ENCODE results near the gene ACAN. TPM values are rescaled to one million over a fixed set of nuclear protein-coding genes. Genes with fewer than 3 reads are reported as not detected.
A peak's percentile ranks its signal among the peaks of the same experiment; 100 is the strongest.

ACAN gene
- under 1 TPM in 1 of 2 donors, not detected in 1; 0.04 TPM for polyA plus RNA-seq

DNA sequence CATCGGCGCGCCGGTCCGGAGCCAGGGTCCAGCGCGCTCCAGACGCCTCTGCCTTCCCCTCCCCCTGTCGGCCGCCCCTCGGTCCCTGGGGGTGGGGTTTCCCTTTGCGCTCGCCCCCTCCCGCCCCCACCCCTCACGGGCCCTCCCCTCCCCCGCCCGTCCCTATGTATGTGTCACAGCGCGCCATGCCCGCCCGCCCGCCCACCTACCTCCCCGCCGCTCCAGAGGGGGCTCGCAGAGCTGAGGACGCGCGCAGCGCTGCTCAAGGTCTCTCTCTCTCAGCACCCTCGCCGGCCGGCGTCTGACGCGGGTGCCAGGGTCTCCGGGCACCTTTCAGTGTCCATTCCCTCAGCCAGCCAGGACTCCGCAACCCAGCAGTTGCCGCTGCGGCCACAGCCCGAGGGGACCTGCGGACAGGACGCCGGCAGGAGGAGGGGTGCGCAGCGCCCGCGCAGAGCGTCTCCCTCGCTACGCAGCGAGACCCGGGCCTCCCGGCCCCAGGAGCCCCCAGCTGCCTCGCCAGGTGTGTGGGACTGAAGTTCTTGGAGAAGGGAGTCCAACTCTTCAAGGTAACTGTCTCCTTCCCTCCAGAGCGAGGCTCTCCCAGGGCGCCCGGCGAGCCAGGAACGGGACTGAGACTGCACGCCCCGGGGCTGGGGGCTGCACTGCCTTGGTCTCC is at the start of gene ACAN:
ACAN (plus strand) TSS at position 196 of the 679 bp plus-strand sequence. CDS start 32,771 bp downstream, outside the sequence.
- Histone ChIP-seq H3K27ac (ENCODE audit: low read depth in 2 of 2, low read length in 1 of 2) (no peak within 1 kb of the TSS), H3K36me3 (ENCODE audit: control insufficient read depth in 2 of 2, insufficient read depth in 2 of 2, low read length in 1 of 2) (no peaks in the 10 kb centered on the region), H3K4me1 (ENCODE audit: control insufficient read depth in 2 of 2, insufficient read depth in 2 of 2, low read length in 1 of 2) (no peaks in the 10 kb centered on the region), H3K27me3 (ENCODE audit: control insufficient read depth in 1 of 2, insufficient read depth in 2 of 2, low read length in 2 of 2) (peaks cover 11 to 13% of the 10 kb centered on the region in 2 donors), H3K9me3 (ENCODE audit: control insufficient read depth in 2 of 2, insufficient read depth in 1 of 2, low read depth in 1 of 2, low read length in 1 of 2) (no peaks in the 10 kb centered on the region), H3K4me3 (ENCODE audit: low read depth in 1 of 2, low read length in 2 of 2) (peak within 1 kb of the TSS in 1 of 2 donors; percentile 2)
- WGBS, 2 donors: 2 to 3% methylated on average over 51 to 61 of the region's 61 CpGs

DNA sequence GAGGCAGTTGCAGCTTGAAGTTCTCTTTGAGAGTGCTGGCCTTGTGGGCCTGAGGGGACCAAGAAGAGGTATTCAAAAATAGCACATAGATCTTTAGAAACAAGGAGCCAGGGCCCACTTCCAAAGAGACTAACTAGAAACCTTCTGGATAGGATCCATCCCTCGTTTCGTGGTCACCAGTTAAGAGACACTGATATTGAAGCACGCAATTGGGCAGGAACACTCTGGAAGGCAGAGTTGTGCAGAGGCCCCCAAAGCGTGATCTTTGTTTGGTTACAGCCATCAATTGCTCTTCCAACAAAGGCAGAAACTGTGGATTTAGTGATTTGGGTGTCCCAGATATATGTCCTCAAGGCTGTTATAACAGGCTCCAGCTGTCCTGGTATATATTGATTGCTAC is 46.7 kb upstream of the ACAN start:
- Histone ChIP-seq H3K36me3 (ENCODE audit: control insufficient read depth in 2 of 2, insufficient read depth in 2 of 2, low read length in 1 of 2) (no peaks in the 10 kb centered on the region), H3K9me3 (ENCODE audit: control insufficient read depth in 2 of 2, insufficient read depth in 1 of 2, low read depth in 1 of 2, low read length in 1 of 2) (peaks cover 0 to 2% of the 10 kb centered on the region in 2 donors), H3K27me3 (ENCODE audit: control insufficient read depth in 1 of 2, insufficient read depth in 2 of 2, low read length in 2 of 2) (no peaks in the 10 kb centered on the region), H3K4me3 (ENCODE audit: low read depth in 1 of 2, low read length in 2 of 2) (no peak overlapping the region), H3K4me1 (ENCODE audit: control insufficient read depth in 2 of 2, insufficient read depth in 2 of 2, low read length in 1 of 2) (no peaks in the 10 kb centered on the region), H3K27ac (ENCODE audit: low read depth in 2 of 2, low read length in 1 of 2) (no peak overlapping the region)
- 72 to 73% methylated on average over 4 of the region's 4 CpGs for WGBS, 2 donors

DNA sequence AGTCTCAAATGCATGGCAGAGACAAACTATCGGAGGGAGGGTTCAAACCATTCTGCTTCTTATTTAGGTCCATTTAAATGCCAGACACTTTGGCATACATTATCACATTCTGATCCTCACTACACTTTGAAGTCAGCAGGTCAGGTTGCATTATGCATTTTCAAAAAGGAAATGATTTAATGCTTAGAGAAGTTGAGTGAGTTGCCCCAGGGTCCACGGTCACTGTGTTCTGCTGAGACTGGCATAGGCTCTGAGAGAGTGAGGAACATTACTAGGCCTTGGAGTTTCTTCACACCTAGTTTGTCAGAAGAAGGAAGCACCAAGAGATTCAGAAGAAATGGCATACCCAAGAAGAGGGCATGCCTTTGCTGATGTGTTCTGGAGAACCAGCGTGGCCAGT is 46.3 kb upstream of the ACAN start:
- H3K4me1 ChIP-seq (ENCODE audit: control insufficient read depth in 2 of 2, insufficient read depth in 2 of 2, low read length in 1 of 2): no peaks in the 10 kb centered on the region
- WGBS, 2 donors: 80 to 81% methylated on average over 3 of the region's 3 CpGs
- no peak overlapping the region for H3K27ac ChIP-seq (ENCODE audit: low read depth in 2 of 2, low read length in 1 of 2)
- H3K4me3 ChIP-seq (ENCODE audit: low read depth in 1 of 2, low read length in 2 of 2): no peak overlapping the region
- H3K9me3 ChIP-seq (ENCODE audit: control insufficient read depth in 2 of 2, insufficient read depth in 1 of 2, low read depth in 1 of 2, low read length in 1 of 2): peaks cover 0 to 2% of the 10 kb centered on the region in 2 donors
- no peaks in the 10 kb centered on the region for H3K27me3 ChIP-seq (ENCODE audit: control insufficient read depth in 1 of 2, insufficient read depth in 2 of 2, low read length in 2 of 2)
- H3K36me3 ChIP-seq (ENCODE audit: control insufficient read depth in 2 of 2, insufficient read depth in 2 of 2, low read length in 1 of 2): no peaks in the 10 kb centered on the region

DNA sequence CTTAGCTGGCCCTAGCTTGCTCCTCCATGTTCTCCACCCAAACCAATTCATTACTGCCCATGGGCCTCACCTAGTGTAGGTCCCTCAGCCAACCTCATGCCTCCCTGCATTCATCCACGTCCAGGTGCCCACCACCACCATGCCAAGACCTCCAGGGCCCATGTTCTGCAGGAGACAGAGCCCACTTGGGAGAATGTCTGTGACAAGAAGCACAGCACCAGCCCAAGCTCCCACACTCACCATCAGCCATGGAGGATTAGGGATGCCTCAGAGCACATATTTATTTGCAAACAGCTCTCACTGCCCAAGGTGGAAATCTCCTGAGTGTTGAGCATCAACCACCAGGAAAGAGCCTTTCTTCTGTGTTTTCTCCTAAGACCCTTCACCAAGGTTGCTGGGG is 43.4 kb upstream of the ACAN start:
- Histone ChIP-seq H3K9me3 (ENCODE audit: control insufficient read depth in 2 of 2, insufficient read depth in 1 of 2, low read depth in 1 of 2, low read length in 1 of 2) (peaks cover 0 to 2% of the 10 kb centered on the region in 2 donors), H3K27me3 (ENCODE audit: control insufficient read depth in 1 of 2, insufficient read depth in 2 of 2, low read length in 2 of 2) (no peaks in the 10 kb centered on the region), H3K4me1 (ENCODE audit: control insufficient read depth in 2 of 2, insufficient read depth in 2 of 2, low read length in 1 of 2) (no peaks in the 10 kb centered on the region), H3K27ac (ENCODE audit: low read depth in 2 of 2, low read length in 1 of 2) (no peak overlapping the region), H3K4me3 (ENCODE audit: low read depth in 1 of 2, low read length in 2 of 2) (no peak overlapping the region), H3K36me3 (ENCODE audit: control insufficient read depth in 2 of 2, insufficient read depth in 2 of 2, low read length in 1 of 2) (no peaks in the 10 kb centered on the region)
- WGBS, 2 donors: 27 to 41% methylated on average over 1 of the region's 1 CpG

DNA sequence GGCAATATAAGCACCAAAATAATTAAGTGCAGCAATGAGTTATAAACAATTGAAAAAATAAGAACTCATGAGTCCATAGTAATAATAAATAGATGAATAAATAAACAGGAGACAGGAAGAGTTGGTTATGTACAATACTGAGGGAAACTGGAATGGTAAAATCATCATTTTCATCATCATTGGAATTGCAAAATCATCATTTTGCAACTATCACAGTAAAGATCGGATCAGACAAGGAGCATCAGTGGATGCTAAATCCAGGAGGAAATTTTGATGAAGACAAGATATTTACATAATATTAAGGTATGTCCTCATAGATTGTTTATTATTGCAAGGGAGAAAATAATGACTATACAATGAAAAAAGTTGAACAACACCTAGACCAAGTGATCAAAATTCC is 38.8 kb upstream of the ACAN start:
- Histone ChIP-seq H3K27ac (ENCODE audit: low read depth in 2 of 2, low read length in 1 of 2) (no peak overlapping the region), H3K4me3 (ENCODE audit: low read depth in 1 of 2, low read length in 2 of 2) (no peak overlapping the region), H3K4me1 (ENCODE audit: control insufficient read depth in 2 of 2, insufficient read depth in 2 of 2, low read length in 1 of 2) (no peaks in the 10 kb centered on the region), H3K27me3 (ENCODE audit: control insufficient read depth in 1 of 2, insufficient read depth in 2 of 2, low read length in 2 of 2) (peaks cover 0 to 3% of the 10 kb centered on the region in 2 donors), H3K9me3 (ENCODE audit: control insufficient read depth in 2 of 2, insufficient read depth in 1 of 2, low read depth in 1 of 2, low read length in 1 of 2) (peaks cover 2 to 6% of the 10 kb centered on the region in 2 donors), H3K36me3 (ENCODE audit: control insufficient read depth in 2 of 2, insufficient read depth in 2 of 2, low read length in 1 of 2) (no peaks in the 10 kb centered on the region)
- 90 to 95% methylated on average over 1 of the region's 1 CpG for WGBS, 2 donors

DNA sequence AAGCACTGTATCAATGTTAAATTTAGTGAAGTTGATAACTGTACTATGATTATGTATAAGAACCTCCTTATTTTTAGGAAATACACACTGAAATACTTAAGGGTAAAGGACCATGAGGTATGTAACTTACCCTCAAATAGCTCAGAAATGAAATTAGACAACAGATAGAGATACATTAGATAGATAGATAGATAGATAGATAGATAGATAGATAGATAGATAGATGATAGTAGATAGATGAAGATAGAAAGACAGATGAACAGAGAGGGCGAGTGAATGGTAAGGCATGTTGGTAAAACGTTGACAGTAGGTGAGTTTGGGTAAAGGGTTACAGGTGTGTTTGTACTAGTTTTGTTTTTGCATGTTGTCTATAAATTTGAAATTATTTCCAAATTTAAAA is 38.0 kb upstream of the ACAN start:
- no peaks in the 10 kb centered on the region for H3K36me3 ChIP-seq (ENCODE audit: control insufficient read depth in 2 of 2, insufficient read depth in 2 of 2, low read length in 1 of 2)
- no peaks in the 10 kb centered on the region for H3K4me1 ChIP-seq (ENCODE audit: control insufficient read depth in 2 of 2, insufficient read depth in 2 of 2, low read length in 1 of 2)
- no peak overlapping the region for H3K4me3 ChIP-seq (ENCODE audit: low read depth in 1 of 2, low read length in 2 of 2)
- WGBS, 2 donors: 81 to 87% methylated on average over 2 of the region's 2 CpGs
- H3K27ac ChIP-seq (ENCODE audit: low read depth in 2 of 2, low read length in 1 of 2): no peak overlapping the region
- H3K9me3 ChIP-seq (ENCODE audit: control insufficient read depth in 2 of 2, insufficient read depth in 1 of 2, low read depth in 1 of 2, low read length in 1 of 2): peaks cover 2 to 9% of the 10 kb centered on the region in 2 donors
- H3K27me3 ChIP-seq (ENCODE audit: control insufficient read depth in 1 of 2, insufficient read depth in 2 of 2, low read length in 2 of 2): peaks cover 0 to 3% of the 10 kb centered on the region in 2 donors

DNA sequence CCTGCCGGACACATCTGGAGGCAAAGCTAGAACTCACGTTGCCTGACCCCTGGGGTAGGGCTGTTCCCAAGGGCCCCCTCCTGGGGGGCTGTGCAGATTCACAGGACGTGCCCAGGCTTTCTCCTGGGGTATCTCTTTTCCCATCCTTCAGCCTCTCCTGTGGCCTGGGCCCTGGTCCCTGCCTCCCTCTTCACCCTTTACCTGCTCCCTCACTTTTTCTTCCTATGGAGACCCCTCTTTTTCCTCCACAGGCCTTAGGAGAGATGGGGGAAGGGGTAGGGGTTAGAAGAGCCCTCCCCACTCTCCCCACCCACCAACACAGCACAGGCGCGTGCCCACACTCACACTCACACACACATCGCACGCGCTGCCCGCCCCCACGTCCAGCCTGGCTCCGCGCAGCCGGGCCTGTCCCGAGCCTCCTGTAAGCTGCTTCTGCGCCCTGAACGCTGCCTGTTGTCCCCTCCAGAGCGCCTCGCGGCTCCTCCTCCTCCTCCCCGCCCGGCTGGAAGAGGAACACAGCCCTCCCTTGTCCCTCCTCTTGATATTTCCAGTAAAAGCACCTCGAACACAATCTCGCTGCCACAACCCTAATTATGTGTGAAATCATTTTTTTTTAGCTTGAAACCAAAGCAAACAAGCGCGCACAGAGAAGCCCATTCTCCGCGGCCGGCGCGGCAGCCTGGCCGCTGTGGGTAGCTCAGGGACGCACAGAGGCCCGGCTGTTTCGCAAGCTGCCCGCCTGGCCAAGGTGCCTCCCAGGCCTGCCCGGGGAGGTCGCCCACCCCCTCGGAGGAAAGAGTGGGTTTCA is 33.9 kb upstream of the ACAN start:
- WGBS, 2 donors: 9 to 11% methylated on average over 37 to 38 of the region's 38 CpGs

DNA sequence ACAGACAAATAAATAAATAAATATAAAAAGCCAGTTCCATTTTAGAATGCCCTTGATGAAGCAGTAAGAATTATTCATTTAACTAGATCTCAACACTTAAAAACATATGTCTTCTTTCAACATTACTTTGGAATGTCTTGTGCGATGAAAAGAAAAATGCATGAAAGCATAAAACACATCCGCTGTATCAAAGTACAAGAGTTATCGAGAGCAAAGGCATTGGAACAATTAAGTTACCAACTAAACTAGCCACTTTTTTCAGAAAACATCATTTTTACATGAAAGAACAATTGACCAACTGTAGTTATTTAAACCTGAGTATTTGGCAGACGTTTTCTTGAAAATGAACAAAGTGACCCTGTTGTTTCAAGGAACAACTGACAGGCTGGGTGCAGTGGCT is 27.5 kb upstream of the ACAN start:
- Histone ChIP-seq H3K36me3 (ENCODE audit: control insufficient read depth in 2 of 2, insufficient read depth in 2 of 2, low read length in 1 of 2) (no peaks in the 10 kb centered on the region), H3K27me3 (ENCODE audit: control insufficient read depth in 1 of 2, insufficient read depth in 2 of 2, low read length in 2 of 2) (no peaks in the 10 kb centered on the region), H3K4me3 (ENCODE audit: low read depth in 1 of 2, low read length in 2 of 2) (no peak overlapping the region), H3K27ac (ENCODE audit: low read depth in 2 of 2, low read length in 1 of 2) (no peak overlapping the region), H3K9me3 (ENCODE audit: control insufficient read depth in 2 of 2, insufficient read depth in 1 of 2, low read depth in 1 of 2, low read length in 1 of 2) (no peaks in the 10 kb centered on the region), H3K4me1 (ENCODE audit: control insufficient read depth in 2 of 2, insufficient read depth in 2 of 2, low read length in 1 of 2) (no peaks in the 10 kb centered on the region)
- 91 to 94% methylated on average over 4 of the region's 4 CpGs for WGBS, 2 donors

More for the DNA sequence above, 33.9 kb upstream of the ACAN start:
- H3K4me3 ChIP-seq (ENCODE audit: low read depth in 1 of 2, low read length in 2 of 2): no peak overlapping the region
- peaks cover 0 to 3% of the 10 kb centered on the region in 2 donors for H3K27me3 ChIP-seq (ENCODE audit: control insufficient read depth in 1 of 2, insufficient read depth in 2 of 2, low read length in 2 of 2)
- no peaks in the 10 kb centered on the region for H3K4me1 ChIP-seq (ENCODE audit: control insufficient read depth in 2 of 2, insufficient read depth in 2 of 2, low read length in 1 of 2)
- peaks cover 2 to 9% of the 10 kb centered on the region in 2 donors for H3K9me3 ChIP-seq (ENCODE audit: control insufficient read depth in 2 of 2, insufficient read depth in 1 of 2, low read depth in 1 of 2, low read length in 1 of 2)
- H3K27ac ChIP-seq (ENCODE audit: low read depth in 2 of 2, low read length in 1 of 2): no peak overlapping the region
- no peaks in the 10 kb centered on the region for H3K36me3 ChIP-seq (ENCODE audit: control insufficient read depth in 2 of 2, insufficient read depth in 2 of 2, low read length in 1 of 2)

DNA sequence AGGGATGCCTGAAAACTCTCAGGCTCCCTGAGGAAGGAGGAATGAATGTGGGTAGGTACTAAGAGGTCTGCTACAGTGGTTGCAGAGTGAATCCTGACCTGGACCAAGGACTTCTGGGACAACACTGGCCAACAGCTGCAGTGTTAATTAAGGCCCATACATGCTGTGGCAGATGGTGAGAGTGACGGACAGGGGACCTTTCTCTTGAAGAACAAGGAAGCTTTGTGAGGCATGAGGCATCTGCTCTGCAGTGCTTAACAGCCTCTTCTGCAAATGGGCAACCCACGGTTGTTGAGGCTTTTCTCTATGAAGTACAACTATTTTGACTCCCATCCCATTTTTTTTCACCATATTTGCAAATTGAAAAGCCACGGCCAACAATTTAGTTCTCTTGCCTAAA is 26.6 kb upstream of the ACAN start:
- Histone ChIP-seq H3K4me3 (ENCODE audit: low read depth in 1 of 2, low read length in 2 of 2) (no peak overlapping the region), H3K36me3 (ENCODE audit: control insufficient read depth in 2 of 2, insufficient read depth in 2 of 2, low read length in 1 of 2) (no peaks in the 10 kb centered on the region), H3K27ac (ENCODE audit: low read depth in 2 of 2, low read length in 1 of 2) (no peak overlapping the region), H3K9me3 (ENCODE audit: control insufficient read depth in 2 of 2, insufficient read depth in 1 of 2, low read depth in 1 of 2, low read length in 1 of 2) (no peaks in the 10 kb centered on the region), H3K27me3 (ENCODE audit: control insufficient read depth in 1 of 2, insufficient read depth in 2 of 2, low read length in 2 of 2) (no peaks in the 10 kb centered on the region), H3K4me1 (ENCODE audit: control insufficient read depth in 2 of 2, insufficient read depth in 2 of 2, low read length in 1 of 2) (no peaks in the 10 kb centered on the region)
- 70 to 71% methylated on average over 3 of the region's 3 CpGs for WGBS, 2 donors
